ENCODE results near the gene MBOAT2. TPM values are rescaled to one million over a fixed set of nuclear protein-coding genes. Genes with fewer than 3 reads are reported as not detected.

MBOAT2 gene
- total RNA-seq, 3 donors from 2014 or later: 36.1 to 65.6 (median 50.6) TPM

DNA sequence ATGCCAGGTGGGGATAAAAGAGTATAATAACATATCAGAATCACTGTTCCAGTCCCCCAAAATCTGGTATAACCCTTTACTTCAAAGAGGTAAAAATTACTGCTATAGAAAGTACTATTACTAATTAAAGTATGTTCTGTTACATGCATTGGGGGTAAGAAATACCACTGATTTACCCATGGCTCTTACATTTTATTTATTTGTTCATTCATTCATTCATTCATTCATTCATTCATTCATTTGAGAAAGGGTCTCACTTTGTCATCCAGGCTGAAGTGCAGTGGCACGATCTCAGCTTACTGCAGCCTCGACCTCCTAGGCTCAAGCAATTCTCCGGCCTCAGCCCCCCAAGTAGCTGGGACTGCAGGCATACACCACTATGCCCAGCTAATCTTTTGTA, 74.4 kb downstream of the MBOAT2 start:
- DNase-seq: no peak
- no peaks in the 10 kb centered on the region for H3K36me3 ChIP-seq (ENCODE audit: low read depth)
- H3K4me3 ChIP-seq: no peak overlapping the region
- H3K9me3 ChIP-seq: no peaks in the 10 kb centered on the region
- H3K4me1 ChIP-seq (ENCODE audit: low read depth): no peaks in the 10 kb centered on the region
- no peak for ATAC-seq
- TF ChIP-seq, protein P1, sequence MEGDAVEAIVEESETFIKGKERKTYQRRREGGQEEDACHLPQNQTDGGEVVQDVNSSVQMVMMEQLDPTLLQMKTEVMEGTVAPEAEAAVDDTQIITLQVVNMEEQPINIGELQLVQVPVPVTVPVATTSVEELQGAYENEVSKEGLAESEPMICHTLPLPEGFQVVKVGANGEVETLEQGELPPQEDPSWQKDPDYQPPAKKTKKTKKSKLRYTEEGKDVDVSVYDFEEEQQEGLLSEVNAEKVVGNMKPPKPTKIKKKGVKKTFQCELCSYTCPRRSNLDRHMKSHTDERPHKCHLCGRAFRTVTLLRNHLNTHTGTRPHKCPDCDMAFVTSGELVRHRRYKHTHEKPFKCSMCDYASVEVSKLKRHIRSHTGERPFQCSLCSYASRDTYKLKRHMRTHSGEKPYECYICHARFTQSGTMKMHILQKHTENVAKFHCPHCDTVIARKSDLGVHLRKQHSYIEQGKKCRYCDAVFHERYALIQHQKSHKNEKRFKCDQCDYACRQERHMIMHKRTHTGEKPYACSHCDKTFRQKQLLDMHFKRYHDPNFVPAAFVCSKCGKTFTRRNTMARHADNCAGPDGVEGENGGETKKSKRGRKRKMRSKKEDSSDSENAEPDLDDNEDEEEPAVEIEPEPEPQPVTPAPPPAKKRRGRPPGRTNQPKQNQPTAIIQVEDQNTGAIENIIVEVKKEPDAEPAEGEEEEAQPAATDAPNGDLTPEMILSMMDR (IDR thresholded peaks at IDR 0.05): no peak
- intact Hi-C loops (cut with DNase I, micrococcal nuclease): no loop called here

DNA sequence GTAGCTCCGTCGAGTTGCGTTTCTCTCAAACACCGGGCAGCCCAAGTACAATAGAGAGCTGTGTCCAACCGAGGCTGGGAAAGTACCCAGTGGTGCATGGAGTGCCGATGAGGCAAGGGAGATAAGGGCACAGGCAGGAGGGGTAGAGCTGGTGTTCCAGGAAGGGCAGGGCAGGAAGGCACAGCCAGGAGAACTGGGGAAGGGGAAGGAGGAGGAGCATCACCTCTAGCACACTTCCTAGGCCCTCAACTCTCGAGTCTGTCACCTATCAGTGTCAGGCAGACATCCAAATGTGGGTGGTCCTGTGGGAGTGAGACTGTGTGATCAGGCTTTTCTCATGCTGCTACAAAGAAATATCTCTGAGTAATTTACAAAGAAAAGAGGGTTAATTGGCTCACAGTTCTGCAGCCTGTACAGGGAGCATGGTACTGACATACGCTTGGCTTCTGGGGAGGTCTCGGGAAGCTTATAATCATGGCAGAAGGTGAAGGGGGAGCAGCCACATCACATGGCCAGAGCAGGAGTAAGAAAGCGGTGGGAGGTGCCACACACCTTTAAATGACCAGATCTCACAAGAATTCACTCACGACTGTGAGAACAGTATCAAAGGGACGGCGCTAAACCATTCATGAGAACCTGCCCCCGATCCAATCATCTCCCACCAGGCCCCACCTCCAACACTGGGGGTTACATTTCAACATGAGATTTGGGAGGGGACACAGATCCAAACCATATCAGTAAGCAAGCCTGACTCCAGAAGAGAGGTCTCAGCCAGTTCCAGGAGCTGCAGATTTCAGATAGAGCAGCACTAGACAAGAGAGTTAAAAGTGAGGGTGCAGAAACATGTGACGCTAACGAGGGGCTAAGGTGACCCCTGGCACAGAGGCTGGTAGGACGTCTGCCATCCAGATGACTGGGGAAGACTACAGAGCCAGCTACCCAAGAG, 75.7 kb downstream of the MBOAT2 start:
- intact Hi-C loops (cut with DNase I, micrococcal nuclease): no loop called here
- Histone ChIP-seq H3K4me3 (no peak overlapping the region), H3K36me3 (ENCODE audit: low read depth) (no peaks in the 10 kb centered on the region), H3K4me1 (ENCODE audit: low read depth) (no peaks in the 10 kb centered on the region), H3K9me3 (no peaks in the 10 kb centered on the region)
- ATAC-seq (no peak), DNase-seq (no peak)
- TF ChIP-seq, protein P1 (IDR thresholded peaks at IDR 0.05): no peak

DNA sequence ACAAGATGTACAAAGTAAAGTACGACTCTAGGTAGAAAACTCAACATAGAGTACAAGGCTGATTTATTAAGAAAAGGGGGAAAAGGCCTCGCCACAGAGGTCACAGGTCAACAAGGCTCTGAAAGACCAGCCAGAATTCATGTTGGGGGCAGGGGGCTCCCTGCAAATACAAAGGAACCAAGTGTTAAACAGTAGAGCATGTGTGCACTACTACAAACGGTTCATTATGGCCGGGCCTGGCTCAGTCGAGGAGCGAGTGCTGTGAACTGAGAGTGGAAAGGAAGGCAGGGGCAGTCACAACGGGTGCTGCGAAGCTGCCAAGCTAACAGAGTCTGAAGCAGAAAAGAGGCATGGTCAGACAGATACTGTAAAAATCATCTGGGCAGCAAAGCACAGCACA, 77.1 kb downstream of the MBOAT2 start:
- Histone ChIP-seq H3K36me3 (ENCODE audit: low read depth) (no peaks in the 10 kb centered on the region), H3K4me1 (ENCODE audit: low read depth) (no peaks in the 10 kb centered on the region), H3K4me3 (no peak overlapping the region), H3K9me3 (no peaks in the 10 kb centered on the region)
- no peak for DNase-seq
- ATAC-seq: no peak
- intact Hi-C loops (cut with DNase I, micrococcal nuclease): no loop called here
- TF ChIP-seq, protein P1 (IDR thresholded peaks at IDR 0.05): no peak

DNA sequence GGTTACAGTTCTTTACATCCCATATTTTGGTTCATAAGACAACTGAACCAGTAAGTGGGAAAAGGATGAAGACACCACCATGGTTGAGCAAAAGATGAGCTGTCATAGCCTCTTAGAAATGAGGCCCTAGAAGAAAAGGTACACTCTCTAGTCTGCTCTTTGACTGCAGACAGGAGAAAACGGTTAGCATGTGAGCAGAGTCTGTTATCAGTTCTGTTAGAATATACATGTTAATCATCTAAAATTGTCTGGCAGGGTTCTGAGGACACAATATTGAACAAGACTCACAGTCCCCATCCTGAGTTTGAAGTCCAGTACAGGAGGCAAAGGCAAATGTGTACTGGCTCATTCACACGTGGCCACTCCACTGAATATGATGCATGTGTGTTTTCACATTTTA, 78.1 kb downstream of the MBOAT2 start:
- Histone ChIP-seq H3K4me3 (no peak overlapping the region), H3K4me1 (ENCODE audit: low read depth) (no peaks in the 10 kb centered on the region), H3K9me3 (no peaks in the 10 kb centered on the region), H3K36me3 (ENCODE audit: low read depth) (no peaks in the 10 kb centered on the region)
- ATAC-seq (no peak), DNase-seq (no peak)
- intact Hi-C loops (cut with DNase I, micrococcal nuclease): no loop called here
- TF ChIP-seq, protein P1 (IDR thresholded peaks at IDR 0.05): no peak

DNA sequence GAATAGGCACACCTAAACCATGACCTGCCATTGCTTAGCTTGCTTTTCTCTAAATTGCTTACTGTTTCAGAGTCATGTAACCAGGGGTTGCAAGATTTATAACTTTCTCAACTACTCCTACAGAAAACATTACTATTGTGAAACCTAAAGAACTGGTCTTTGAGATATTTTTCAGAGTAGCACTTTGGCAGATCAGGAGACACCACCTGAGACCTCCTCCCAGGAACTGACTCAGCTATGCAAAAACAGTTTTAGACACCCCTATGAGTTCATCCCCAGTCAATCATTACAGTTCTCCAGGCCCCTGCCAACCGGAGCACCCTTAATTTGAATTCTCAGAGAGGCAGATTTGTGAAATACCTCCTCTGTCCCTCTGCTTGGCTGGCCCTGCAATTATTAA, 80.3 kb downstream of the MBOAT2 start:
- Histone ChIP-seq H3K4me1 (ENCODE audit: low read depth) (peaks cover 2% of the 10 kb centered on the region), H3K9me3 (no peaks in the 10 kb centered on the region), H3K36me3 (ENCODE audit: low read depth) (no peaks in the 10 kb centered on the region), H3K4me3 (no peak overlapping the region)
- TF ChIP-seq, protein P1 (IDR thresholded peaks at IDR 0.05): no peak
- DNase-seq (no peak), ATAC-seq (no peak)
- intact Hi-C loops (cut with DNase I, micrococcal nuclease): no loop called here
